NB4 (cell line): Measurements from ENCODE around the gene AKAP6.

Source experiments
- CTCF ChIP-seq: IDR thresholded peaks from one replicate; pipeline ENCODE4 v1.5.1; 2012; ENCODE audit warnings: low read depth, low read length
- MYC ChIP-seq: IDR thresholded peaks from 2 replicates; pipeline ENCODE4 v1.6.1; 2011; ENCODE audit warnings: low read depth, low read length
- POLR2A ChIP-seq: IDR thresholded peaks from 2 replicates; pipeline ENCODE4 v1.6.1; 2011; ENCODE audit warnings: mild to moderate bottlenecking; ENCODE audit not compliant: insufficient read length; ENCODE audit errors: extremely low read depth
- TF ChIP-seq, protein P1 (sequence below): IDR thresholded peaks from 2 replicates; pipeline ENCODE4 v1.6.1; 2011; ENCODE audit warnings: low read depth, low read length

GRCh38 chr14:32536175-32536574 lies 207.1 kb downstream of the AKAP6 start:
- TF ChIP-seq CTCF (no peak), MYC (no peak), POLR2A (no peak)
- TF ChIP-seq, protein P1, sequence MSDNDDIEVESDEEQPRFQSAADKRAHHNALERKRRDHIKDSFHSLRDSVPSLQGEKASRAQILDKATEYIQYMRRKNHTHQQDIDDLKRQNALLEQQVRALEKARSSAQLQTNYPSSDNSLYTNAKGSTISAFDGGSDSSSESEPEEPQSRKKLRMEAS: no peak
